ENCODE measurements around the gene AFF3.
"Not testable (repeated sequence)": the region's sequence is repeated elsewhere in the genome, so short reads cannot be mapped to it uniquely, and the experiment has no call there.

The AFF3 gene

GRCh38 chr2:99688699-99689098 lies 453.7 kb downstream of the AFF3 start:
- DNase-seq (ENCODE audit: low read depth in 2 of 3, low spot score in 1 of 3): no peak

- DNase-seq (ENCODE audit: low read depth in 2 of 3, low spot score in 1 of 3): no peak
Measured at GRCh38 chr2:99682275-99683060, 459.9 kb downstream of the AFF3 start.

- DNase-seq (ENCODE audit: low read depth in 2 of 3, low spot score in 1 of 3): no peak
Measured at GRCh38 chr2:99680946-99681345, 461.4 kb downstream of the AFF3 start.

- DNase-seq (ENCODE audit: low read depth in 2 of 3, low spot score in 1 of 3): no peak
Measured at GRCh38 chr2:99679518-99679917, 462.9 kb downstream of the AFF3 start.

- DNase-seq (ENCODE audit: low read depth in 2 of 3, low spot score in 1 of 3): no peak
Measured at GRCh38 chr2:99678625-99679024, 463.8 kb downstream of the AFF3 start.

GRCh38 chr2:99677814-99678213 lies 464.6 kb downstream of the AFF3 start:
- DNase-seq (ENCODE audit: low read depth in 2 of 3, low spot score in 1 of 3): no peak

GRCh38 chr2:99675130-99675661 lies 467.2 kb downstream of the AFF3 start:
- DNase-seq (ENCODE audit: low read depth in 2 of 3, low spot score in 1 of 3): no peak

- DNase-seq (ENCODE audit: low read depth in 2 of 3, low spot score in 1 of 3): no peak
Measured at GRCh38 chr2:99674090-99674489, 468.3 kb downstream of the AFF3 start.

GRCh38 chr2:99672766-99673350 lies 469.5 kb downstream of the AFF3 start:
- DNase-seq (ENCODE audit: low read depth in 2 of 3, low spot score in 1 of 3): no peak

- no peak for DNase-seq (ENCODE audit: low read depth in 2 of 3, low spot score in 1 of 3)
Measured at GRCh38 chr2:99670768-99671734, 471.3 kb downstream of the AFF3 start.

- no peak for DNase-seq (ENCODE audit: low read depth in 2 of 3, low spot score in 1 of 3)
Measured at GRCh38 chr2:99666256-99666655, 476.1 kb downstream of the AFF3 start.

- no peak for DNase-seq (ENCODE audit: low read depth in 2 of 3, low spot score in 1 of 3)
Measured at GRCh38 chr2:99663641-99664040, 478.7 kb downstream of the AFF3 start.

GRCh38 chr2:99662761-99663341 lies 479.5 kb downstream of the AFF3 start:
- DNase-seq (ENCODE audit: low read depth in 2 of 3, low spot score in 1 of 3): no peak

- DNase-seq (ENCODE audit: low read depth in 2 of 3, low spot score in 1 of 3): not testable (repeated sequence)
Measured at GRCh38 chr2:99661761-99662160, 480.6 kb downstream of the AFF3 start.

GRCh38 chr2:99660616-99661406 lies 481.6 kb downstream of the AFF3 start:
- no peak for DNase-seq (ENCODE audit: low read depth in 2 of 3, low spot score in 1 of 3)

- no peak for DNase-seq (ENCODE audit: low read depth in 2 of 3, low spot score in 1 of 3)
Measured at GRCh38 chr2:99659874-99660273, 482.5 kb downstream of the AFF3 start.

GRCh38 chr2:99657691-99658258 lies 484.6 kb downstream of the AFF3 start:
- DNase-seq (ENCODE audit: low read depth in 2 of 3, low spot score in 1 of 3): no peak

GRCh38 chr2:99656994-99657393 lies 485.4 kb downstream of the AFF3 start:
- DNase-seq (ENCODE audit: low read depth in 2 of 3, low spot score in 1 of 3): no peak

- no peak for DNase-seq (ENCODE audit: low read depth in 2 of 3, low spot score in 1 of 3)
Measured at GRCh38 chr2:99653433-99653832, 489.0 kb downstream of the AFF3 start.

- DNase-seq (ENCODE audit: low read depth in 2 of 3, low spot score in 1 of 3): no peak
Measured at GRCh38 chr2:99652862-99653261, 489.5 kb downstream of the AFF3 start.
